Stimulated activated CD8-positive, alpha-beta memory T cell treated with anti-CD3 and anti-CD28 coated beads, Interleukin-15, amount 100 ng/mL, for 24 hours (primary cell): ENCODE measurements around the gene CASP3.
"Not testable (repeated sequence)": the region's sequence is repeated elsewhere in the genome, so short reads cannot be mapped to it uniquely, and the experiment has no call there.

Experiments
- DNase-seq: peaks from one replicate; pipeline ENCODE4 v3.0.0-alpha.2; 2020; ENCODE audit warnings: low read depth

Gene CASP3

DNA sequence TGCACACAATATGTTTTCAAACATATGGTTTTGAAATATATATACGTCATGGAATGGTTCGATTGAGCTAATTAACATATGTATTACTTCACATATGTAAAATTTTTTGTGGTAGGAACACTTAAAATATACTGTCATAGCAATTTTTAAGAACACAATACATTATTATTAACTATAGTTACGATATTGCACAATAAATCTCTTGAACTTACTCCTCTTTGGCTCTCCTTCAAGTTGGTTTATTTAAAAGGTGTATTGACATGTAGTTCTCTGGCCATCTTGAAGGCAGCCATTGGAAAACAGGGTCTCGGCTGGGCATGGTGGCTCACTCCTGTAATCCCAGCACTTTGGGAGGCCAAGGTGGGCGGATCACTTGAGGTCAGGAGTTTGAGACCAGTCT, 53.8 kb downstream of the CASP3 start:
- DNase-seq, result no peak

DNA sequence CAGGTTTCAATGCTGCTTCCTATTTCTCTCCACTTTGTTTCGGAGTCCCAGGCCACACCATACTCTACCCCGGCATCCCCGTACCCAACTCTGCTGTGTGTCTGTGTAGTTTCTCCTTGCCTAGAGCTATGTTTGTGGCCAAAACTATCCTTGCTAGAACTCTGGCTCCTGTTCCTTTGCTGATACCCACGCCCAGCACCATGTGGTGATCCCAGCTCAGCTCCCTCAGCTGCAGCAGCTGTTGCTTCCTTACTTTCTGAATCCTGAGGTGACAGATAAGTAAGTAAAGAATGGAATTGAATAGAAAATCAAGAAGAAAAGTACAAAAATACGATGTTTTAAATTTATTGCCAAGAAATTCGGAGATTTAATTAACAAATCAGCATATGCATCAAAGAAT, 55.8 kb downstream of the CASP3 start:
- DNase-seq, result no peak

DNA sequence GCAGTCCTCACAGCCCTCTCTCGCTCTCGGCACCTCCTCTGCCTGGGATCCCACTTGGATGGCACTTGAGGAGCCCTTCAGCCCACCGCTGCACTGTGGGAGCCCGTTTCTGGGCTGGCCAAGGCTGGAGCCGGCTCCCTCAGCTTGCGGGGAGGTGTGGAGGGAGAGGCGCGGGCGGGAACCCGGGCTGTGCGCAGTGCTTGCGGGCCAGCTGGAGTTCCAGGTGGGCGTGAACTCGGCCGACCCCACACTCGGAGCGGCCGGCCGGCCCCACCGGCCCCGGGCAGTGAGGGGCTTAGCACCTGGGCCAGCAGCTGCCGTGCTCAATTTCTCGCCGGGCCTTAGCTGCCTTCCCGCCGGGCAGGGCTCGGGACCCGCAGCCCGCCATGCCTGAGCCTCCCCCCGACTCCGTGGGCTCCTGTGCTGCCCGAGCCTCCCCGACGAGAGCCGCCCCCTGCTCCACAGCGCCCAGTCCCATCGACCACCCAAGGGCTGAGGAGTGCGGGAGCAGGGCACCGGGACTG, 57.4 kb downstream of the CASP3 start:
- not testable (repeated sequence) for DNase-seq

DNA sequence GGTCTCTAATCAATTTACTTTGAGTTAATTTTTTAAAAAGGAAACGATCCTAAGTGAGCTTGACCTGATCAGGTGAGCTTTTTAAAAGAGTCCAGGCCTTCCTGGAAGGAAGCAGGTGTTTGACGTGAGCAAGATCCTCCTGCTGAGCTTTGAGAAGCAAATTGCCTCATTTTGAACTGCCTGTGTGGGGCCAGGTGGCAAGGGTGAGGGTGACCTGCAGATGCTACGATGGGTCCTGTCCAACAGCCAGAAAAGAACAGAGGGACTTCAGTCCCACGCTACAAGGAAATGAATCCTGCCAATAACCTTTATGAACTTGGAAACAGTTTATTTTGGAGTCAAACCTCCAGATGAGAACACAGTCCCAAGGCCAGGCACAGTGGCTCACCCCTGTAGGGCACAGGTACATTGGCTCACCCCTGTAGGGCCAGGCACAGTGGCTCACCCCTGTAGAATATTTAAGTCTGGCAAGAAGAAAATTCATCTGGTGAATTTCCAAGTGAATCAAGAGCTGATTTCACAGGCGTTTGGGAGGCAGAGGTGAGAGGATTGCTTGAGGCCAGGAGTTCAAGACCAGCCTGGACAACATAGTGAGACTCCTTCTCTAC, 58.1 kb downstream of the CASP3 start:
- DNase-seq, result no peak

DNA sequence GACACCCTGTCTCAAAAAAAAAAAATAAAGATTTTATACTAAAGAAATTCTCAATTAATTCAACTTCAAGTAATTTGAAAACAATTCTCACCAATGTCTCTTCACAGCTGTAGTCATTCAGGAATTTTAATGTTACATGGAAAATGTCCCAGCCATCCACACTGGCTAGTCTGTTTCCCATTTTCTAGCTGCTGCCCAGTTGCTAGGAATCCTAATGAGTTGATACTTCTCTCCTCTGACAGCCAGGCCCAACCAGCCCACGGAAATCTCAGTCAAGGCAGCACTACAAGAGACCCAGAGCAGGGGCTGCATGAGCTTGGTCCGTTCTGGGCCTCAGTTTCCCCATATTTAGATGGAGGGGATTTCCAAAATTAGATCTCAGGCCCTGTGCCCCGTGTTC, 59.1 kb downstream of the CASP3 start:
- DNase-seq, result no peak

DNA sequence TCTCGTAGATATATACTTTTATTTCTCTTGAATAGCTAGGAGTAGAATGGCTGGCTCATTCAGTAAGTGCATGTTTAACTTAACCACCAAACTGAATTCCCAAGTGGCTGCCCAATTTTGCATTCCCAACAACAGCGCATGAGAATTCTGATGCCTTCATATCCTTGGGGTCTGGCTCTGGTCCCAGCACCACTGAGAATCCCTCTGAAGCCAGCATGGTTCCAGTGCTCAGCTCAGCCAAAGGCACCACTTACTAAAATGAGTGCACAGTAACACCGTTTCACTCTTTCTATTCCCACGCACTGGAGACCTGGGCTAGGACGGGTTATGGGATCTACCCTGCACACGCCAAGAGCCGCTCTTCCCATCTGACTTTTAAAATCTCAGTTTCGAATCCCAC, 60.4 kb downstream of the CASP3 start:
- DNase-seq, result no peak

DNA sequence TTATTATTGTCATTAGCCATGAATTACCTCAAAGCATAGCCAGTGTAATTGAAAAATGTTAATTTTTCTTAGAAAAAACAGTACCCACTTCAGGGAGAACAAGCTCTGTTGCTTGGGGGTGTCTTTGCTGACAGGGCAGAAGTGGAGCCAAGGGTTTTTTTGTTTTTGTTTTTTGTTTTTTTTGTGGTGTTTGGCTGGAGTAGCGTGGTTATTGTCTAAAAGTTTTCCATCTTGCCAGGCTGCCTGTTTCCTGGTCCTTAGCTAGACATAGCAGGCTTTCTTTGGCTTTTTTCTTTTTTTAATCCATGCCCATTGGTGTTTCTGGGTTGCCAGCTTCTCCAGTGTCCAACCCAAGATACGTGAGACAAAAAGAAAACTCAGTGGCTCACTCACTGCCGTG, 61.5 kb downstream of the CASP3 start:
- no peak for DNase-seq

DNA sequence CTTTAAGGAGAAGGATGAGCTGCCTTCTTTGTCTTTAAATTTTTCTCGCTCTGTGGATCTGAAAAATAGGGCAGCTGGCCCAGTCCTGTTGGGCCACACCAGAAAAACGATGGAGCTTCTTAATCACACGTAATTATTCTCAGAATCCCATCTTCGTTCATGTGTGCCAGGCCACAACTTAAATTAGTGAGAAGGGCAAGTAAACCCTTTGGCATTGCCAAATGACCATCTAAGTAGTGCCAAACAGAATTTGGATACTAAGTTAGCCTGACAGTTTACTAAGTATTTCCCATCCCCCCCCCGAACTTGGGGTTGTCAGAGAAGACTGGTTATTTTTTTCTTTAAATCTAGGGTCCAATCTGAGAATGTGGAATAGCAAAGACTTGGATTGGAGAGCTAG, 62.0 kb downstream of the CASP3 start:
- DNase-seq, result no peak

DNA sequence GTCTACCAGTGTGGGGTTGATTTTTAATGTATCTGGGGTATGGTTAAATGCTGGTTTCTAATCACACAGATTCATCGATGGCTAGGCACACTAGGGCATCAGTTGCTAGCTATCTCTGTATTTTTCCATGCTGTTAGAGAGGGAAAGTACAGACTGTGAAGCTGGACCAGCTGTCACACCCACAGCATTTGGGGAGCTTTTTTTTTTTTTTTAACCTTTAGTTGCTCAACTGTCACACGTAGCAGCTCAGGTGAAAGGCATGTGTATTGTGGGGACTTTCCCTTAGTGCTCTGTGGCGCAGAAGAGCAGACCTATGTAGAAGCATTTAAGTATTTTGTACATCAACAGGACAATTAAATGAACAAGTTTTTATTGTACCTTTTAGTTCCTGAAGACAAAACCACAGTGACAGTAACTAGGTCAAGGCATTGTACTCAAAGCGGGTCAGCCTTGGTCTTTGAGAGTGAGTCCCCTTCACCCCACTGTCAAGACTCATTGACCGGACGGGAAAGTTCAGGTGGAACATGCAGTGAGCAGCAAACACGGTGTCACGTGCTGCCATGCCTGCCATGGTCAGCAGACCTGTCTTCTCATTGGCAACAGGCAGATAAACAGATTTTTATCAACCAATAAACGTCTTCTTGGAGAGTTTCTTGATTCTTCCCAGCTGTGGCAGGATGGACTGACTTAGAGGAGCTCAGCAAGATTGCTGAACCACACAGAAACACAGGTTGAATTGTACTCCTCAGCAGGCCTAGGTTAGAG, 65.3 kb downstream of the CASP3 start:
- no peak for DNase-seq
